Lung (tissue), 12 donors: ENCODE results near the gene B9D2. TPM values are rescaled to one million over a fixed set of nuclear protein-coding genes. Genes with fewer than 3 reads are reported as not detected.

Experiments used
- ATAC-seq: fragments of 200-7000 bp; cut with Tn5 transposase; one replicate; pipeline ENCODE4 v1.9.1; 2020; ENCODE audit warnings: moderate number of reproducible peaks; ENCODE audit not compliant: insufficient read depth, low FRiP score
- DNase-seq, 3 donors: peaks; one replicate each; pipeline ENCODE4 v3.0.0-alpha.2; 2013 to 2017
- H3K27ac ChIP-seq, 2 donors: one replicate each; pipeline ENCODE4 v1.5.1; 2013; ENCODE audit warnings: mild to moderate bottlenecking in 2 of 2, moderate library complexity in 2 of 2, control low read depth in 1 of 2, inconsistent platforms in 1 of 2, low read depth in 1 of 2, low read length in 1 of 2
- H3K27me3 ChIP-seq, 3 donors: one replicate each; pipeline ENCODE4 v1.5.1; 2013; ENCODE audit warnings: low read length in 2 of 3; ENCODE audit not compliant: control insufficient read depth in 3 of 3, insufficient read depth in 3 of 3
- H3K36me3 ChIP-seq, 4 donors: one replicate each; pipeline ENCODE4 v1.5.1; 2013; ENCODE audit warnings: low read length in 4 of 4, mild to moderate bottlenecking in 1 of 4, moderate library complexity in 1 of 4; ENCODE audit not compliant: control insufficient read depth in 4 of 4, insufficient read depth in 4 of 4
- H3K4me1 ChIP-seq, 5 donors: one replicate each; pipeline ENCODE4 v1.5.1; 2013; ENCODE audit warnings: low read length in 5 of 5, mild to moderate bottlenecking in 2 of 5, moderate library complexity in 1 of 5; ENCODE audit not compliant: control insufficient read depth in 5 of 5, insufficient read depth in 5 of 5
- H3K4me3 ChIP-seq: one replicate; pipeline ENCODE4 v1.5.1; 2013; ENCODE audit warnings: mild to moderate bottlenecking, control low read depth, moderate library complexity
- H3K9ac ChIP-seq, 2 donors: one replicate each; pipeline ENCODE4 v1.5.1; 2013; ENCODE audit warnings: low read length in 2 of 2, control low read depth in 1 of 2; ENCODE audit not compliant: insufficient read depth in 1 of 2
- H3K9me3 ChIP-seq, 4 donors: one replicate each; pipeline ENCODE4 v1.5.1; 2013; ENCODE audit warnings: low read length in 3 of 4, mild to moderate bottlenecking in 1 of 4, moderate library complexity in 1 of 4; ENCODE audit not compliant: control insufficient read depth in 4 of 4, insufficient read depth in 3 of 4
- CTCF ChIP-seq: IDR thresholded peaks from 2 replicates; pipeline ENCODE4 v1.5.1; 2012; ENCODE audit warnings: mild to moderate bottlenecking; ENCODE audit errors: control extremely low read depth, extremely low read depth
- WGBS, 2 donors: extraction: QIAGEN DNeasy Blood & Tissue Kit; methylation state at CpG; one replicate each; pipeline ENCODE4 v1.1.7; 2013; 5-methylcytosine and 5-hydroxymethylcytosine counted together
- polyA plus RNA-seq, 2 donors: library from polyadenylated mRNA; stranded (reverse); fragments of 200-250 nt; gene quantifications; one replicate each; pipeline ENCODE4 v1.2.1, GENCODE V29; 2013
- total RNA-seq, 2 donors: library from RNA; depleted of rRNA in 1 of 2; stranded (reverse); fragments of >200 nt in 1 of 2; gene quantifications; one replicate each; pipeline ENCODE4 v1.2.1, GENCODE V29; 2014 to 2021
- donor health status: control.
- donor health status: control.
- donor health status: Bipolar disorder and iron deficiency.
- donor health status: healthy.
- donor health status: DM: yes; HTN: yes; CAD: no.

The B9D2 gene
- total and polyA plus RNA-seq, 4 donors: 10.2 to 18.6 (median 14.0) TPM

- peaks cover 0 to 16% (median 8%) of the 10 kb centered on the region in 5 donors for H3K4me1 ChIP-seq
- peak overlapping the region in 1 of 2 donors; percentile 17 for H3K27ac ChIP-seq
Observed at GRCh38 chr19:41377977-41378709, 14.2 kb upstream of the B9D2 start.

GRCh38 chr19:41376998-41377365, 13.0 kb upstream of the B9D2 start:
- peak overlapping the region in 1 of 2 donors; percentile 90 for H3K27ac ChIP-seq
- no peak for TF ChIP-seq CTCF
- peak overlapping the region; percentile 65 for H3K4me3 ChIP-seq
- DNase-seq: no peak
- H3K36me3 ChIP-seq: no peaks in the 10 kb centered on the region
- no peaks in the 10 kb centered on the region for H3K9me3 ChIP-seq
- 63 to 69% methylated on average over 8 of the region's 8 CpGs for WGBS, 2 donors
- H3K27me3 ChIP-seq: no peaks in the 10 kb centered on the region
- H3K4me1 ChIP-seq: peaks cover 0 to 21% (median 8%) of the 10 kb centered on the region in 5 donors
- no peak overlapping the region for H3K9ac ChIP-seq
- no peak for ATAC-seq

More at GRCh38 chr19:41377977-41378709, 14.2 kb upstream of the B9D2 start:
- DNase-seq (peak in 1 of 3 donors; percentile 16), ATAC-seq (no peak)
- no peak overlapping the region for H3K9ac ChIP-seq
- H3K4me3 ChIP-seq: no peak overlapping the region
- H3K36me3 ChIP-seq: peaks cover 0 to 5% (median 2%) of the 10 kb centered on the region in 4 donors
- no peak for TF ChIP-seq CTCF
- H3K9me3 ChIP-seq: no peaks in the 10 kb centered on the region
- no peaks in the 10 kb centered on the region for H3K27me3 ChIP-seq
- WGBS, 2 donors: 30 to 51% methylated on average over 9 of the region's 9 CpGs

- H3K27ac ChIP-seq: peak within 1 kb of the TSS in 1 of 2 donors; percentile 90
- 2 to 3% methylated on average over 47 of the region's 47 CpGs for WGBS, 2 donors
- TF ChIP-seq CTCF: no peak
- peak within 1 kb of the TSS; percentile 1 to 46 for H3K9ac ChIP-seq
- no peaks in the 10 kb centered on the region for H3K9me3 ChIP-seq
- no peaks in the 10 kb centered on the region for H3K36me3 ChIP-seq
- peak; percentile 31 to 46 (median 35) for DNase-seq
- H3K4me3 ChIP-seq: peak within 1 kb of the TSS; percentile 65
- ATAC-seq: peak; percentile 70
- peaks cover 0 to 21% (median 8%) of the 10 kb centered on the region in 5 donors for H3K4me1 ChIP-seq
- H3K27me3 ChIP-seq: no peaks in the 10 kb centered on the region
Observed at GRCh38 chr19:41376241-41376997, 12.5 kb upstream of the B9D2 start, which contains the start of gene TMEM91. Gene TMEM91, plus strand, starts transcription at chr19:41376533. Its CDS starts 1,777 bp downstream, at chr19:41378310.
